ENCODE results near the gene ACTR10. TPM values are rescaled to one million over a fixed set of nuclear protein-coding genes. Genes with fewer than 3 reads are reported as not detected.
"Not testable (repeated sequence)": the region's sequence is repeated elsewhere in the genome, so short reads cannot be mapped to it uniquely, and the experiment has no call there.

ACTR10 gene
- total RNA-seq, 2 experiments from 2014 or later, result 45.3 to 47.0 TPM

GRCh38 chr14:58238252-58239243 is 38.6 kb downstream of the ACTR10 start:
- ChIA-PET POLR2A (interaction anchor here (1.1 kb wide), 1 partner anchor 39 kb away, joined by 3 read pairs; the partner anchor contains the start of gene ACTR10), CTCF (no interaction called here)
- Mint-ChIP-seq H3K36me3 (peaks cover 2% of the 10 kb centered on the region), H3K4me3 (no peak overlapping the region), H3K27me3 (no peaks in the 10 kb centered on the region), H3K27ac (no peak overlapping the region), H3K9me3 (no peaks in the 10 kb centered on the region), H3K4me1 (ENCODE audit: low read depth) (peaks cover 17% of the 10 kb centered on the region)
- intact Hi-C loops (cut with micrococcal nuclease), result loop anchor here (1.0 kb wide), 2 partner anchors 38 to 43 kb away; partner anchors contain the start of gene ACTR10
- DNase-seq, result peak; percentile 76

GRCh38 chr14:58239244-58240195 is 39.6 kb downstream of the ACTR10 start:
- H3K4me3 Mint-ChIP-seq, result no peak overlapping the region
- H3K9me3 Mint-ChIP-seq, result no peaks in the 10 kb centered on the region
- CTCF ChIA-PET, result interaction anchor here (0.5 to 1.5 kb wide), 3 partner anchors 18 to 157 kb away, joined by 3 to 4 read pairs (median 4); partner anchors contain the start of gene TOMM20L
- H3K27me3 Mint-ChIP-seq, result no peaks in the 10 kb centered on the region
- POLR2A ChIA-PET, result interaction anchor here (0.7 to 1.7 kb wide), 2 partner anchors 58 to 188 kb away, joined by 3 to 9 read pairs; partner anchors contain the start of genes ARID4A, KIAA0586 and TIMM9
- H3K4me1 Mint-ChIP-seq (ENCODE audit: low read depth), result peaks cover 23% of the 10 kb centered on the region
- DNase-seq, result peak; percentile 84
- H3K36me3 Mint-ChIP-seq, result peaks cover 2% of the 10 kb centered on the region
- intact Hi-C loops (cut with micrococcal nuclease), result loop anchor here (1.0 to 10.0 kb wide), 5 partner anchors 39 to 155 kb away; partner anchors contain the start of genes ACTR10, ARID4A, ARMH4 and TOMM20L
- H3K27ac Mint-ChIP-seq, result no peak overlapping the region

- Mint-ChIP-seq H3K36me3 (peaks cover 17% of the 10 kb centered on the region), H3K27me3 (no peaks in the 10 kb centered on the region), H3K4me1 (ENCODE audit: low read depth) (peaks cover 43% of the 10 kb centered on the region), H3K4me3 (peak overlapping the region; percentile 86), H3K27ac (peak overlapping the region; percentile 90), H3K9me3 (no peaks in the 10 kb centered on the region)
- POLR2A ChIA-PET, result interaction anchor here (0.6 to 1.8 kb wide), 7 partner anchors 30 to 945 kb away, joined by 3 to 31 read pairs (median 5); partner anchors contain the start of genes ACTR10, ARID4A, DAAM1 and KIAA0586
- intact Hi-C loops (cut with micrococcal nuclease), result loop anchor here (1.0 to 10.0 kb wide), 9 partner anchors 37 to 975 kb away; partner anchors contain the start of genes AP5M1, ARID4A, ARMH4 and DAAM1
- peak; percentile 27 for DNase-seq
- CTCF ChIA-PET, result interaction anchor here (1.2 to 1.3 kb wide), 3 partner anchors 54 to 183 kb away, joined by 3 to 4 read pairs (median 3); partner anchors contain the start of genes ARID4A, KIAA0586 and TIMM9
These were observed 44.0 kb downstream of the ACTR10 start for GRCh38 chr14:58243790-58244555.

DNA sequence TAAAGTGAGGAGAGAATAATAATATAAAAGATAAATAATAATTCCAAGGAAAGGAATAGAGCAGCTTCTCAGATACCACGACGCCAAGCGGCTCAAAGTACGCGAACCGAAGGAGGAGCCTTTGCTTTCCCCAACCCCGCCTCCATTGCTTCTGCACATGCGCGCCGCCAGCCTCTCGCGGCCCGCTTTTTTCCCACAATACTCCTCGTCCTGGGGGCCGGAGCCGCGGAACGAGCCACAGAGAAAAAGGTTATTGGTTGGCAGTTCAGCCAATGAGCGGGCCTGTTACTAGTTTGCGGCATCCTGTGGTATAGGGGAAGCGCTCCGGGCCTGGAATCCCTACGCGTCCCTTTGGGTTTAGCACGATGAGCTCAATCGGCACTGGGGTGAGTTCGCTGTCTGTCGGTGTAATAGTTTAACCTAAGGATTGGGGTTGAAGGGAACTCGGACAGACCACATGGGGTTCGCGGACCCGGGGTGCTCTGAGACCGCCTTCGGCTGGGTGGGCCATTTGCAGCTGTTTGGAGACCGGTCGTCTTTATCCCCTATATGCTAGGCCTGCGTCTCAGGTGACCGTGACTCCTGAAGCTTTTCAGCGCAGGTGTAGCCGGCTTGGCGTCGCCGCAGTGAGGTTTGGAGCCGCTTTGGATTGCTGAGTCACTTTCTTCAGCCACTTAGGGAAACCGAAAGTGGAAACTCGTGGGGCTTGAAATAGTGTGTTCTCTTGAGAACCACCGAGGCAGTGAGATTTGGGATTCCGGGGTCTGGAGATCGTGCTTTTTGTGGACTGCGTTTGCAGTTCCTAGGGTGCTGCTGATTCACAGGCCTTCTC is 44.8 kb downstream of the ACTR10 start, which contains the start of gene PSMA3:
Gene PSMA3 (plus strand): TSS at position 288 of the 832 bp plus-strand sequence. CDS start 78 bp downstream, at position 366.
- H3K27ac Mint-ChIP-seq, result peak within 1 kb of the TSS; percentile 90
- H3K27me3 Mint-ChIP-seq, result no peaks in the 10 kb centered on the region
- peaks cover 42% of the 10 kb centered on the region for H3K4me1 Mint-ChIP-seq (ENCODE audit: low read depth)
- peaks cover 16% of the 10 kb centered on the region for H3K36me3 Mint-ChIP-seq
- peak within 1 kb of the TSS; percentile 86 for H3K4me3 Mint-ChIP-seq
- H3K9me3 Mint-ChIP-seq, result no peaks in the 10 kb centered on the region
- ChIA-PET POLR2A (interaction anchor here (0.6 to 1.8 kb wide), 10 partner anchors 8 to 944 kb away, joined by 3 to 31 read pairs (median 4); partner anchors contain the start of genes ACTR10, ARID4A, DAAM1 and KIAA0586), CTCF (interaction anchor here (1.1 to 1.3 kb wide), 4 partner anchors 14 to 182 kb away, joined by 3 to 4 read pairs (median 3); partner anchors contain the start of genes ARID4A, KIAA0586 and TIMM9)
- intact Hi-C loops (cut with micrococcal nuclease), result loop anchor here (1.0 to 10.0 kb wide), 9 partner anchors 37 to 976 kb away; partner anchors contain the start of genes AP5M1, ARID4A, ARMH4 and DAAM1
- peak; percentile 99 for DNase-seq

DNA sequence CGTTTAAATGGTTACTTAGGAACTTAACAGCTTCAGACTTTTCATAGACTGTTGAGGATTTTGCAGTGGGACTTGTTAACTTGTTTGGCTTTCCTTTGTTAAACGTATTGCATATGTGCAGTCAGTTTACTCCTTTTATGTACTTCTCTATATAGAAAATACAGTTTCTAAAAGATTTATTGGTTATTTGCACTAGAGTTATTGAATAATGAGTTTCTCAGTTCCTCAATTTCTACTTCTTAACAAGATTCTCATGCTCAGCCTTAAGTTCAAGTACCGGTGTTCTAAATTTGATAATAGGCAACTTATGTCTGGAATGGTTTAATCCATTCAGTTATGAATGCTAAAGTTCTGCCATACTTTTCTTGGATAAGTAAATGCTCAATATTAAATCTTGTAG is 45.6 kb downstream of the ACTR10 start:
- Mint-ChIP-seq H3K36me3 (peaks cover 20% of the 10 kb centered on the region), H3K27me3 (no peaks in the 10 kb centered on the region), H3K4me3 (peak overlapping the region; percentile 86), H3K9me3 (no peaks in the 10 kb centered on the region), H3K27ac (peak overlapping the region; percentile 90), H3K4me1 (ENCODE audit: low read depth) (peaks cover 42% of the 10 kb centered on the region)
- intact Hi-C loops (cut with micrococcal nuclease), result loop anchor here (2.0 to 10.0 kb wide), 3 partner anchors 137 to 977 kb away; partner anchors contain the start of genes AP5M1, EXOC5 and TOMM20L
- DNase-seq, result no peak
- CTCF ChIA-PET, result interaction anchor here (1.1 to 1.3 kb wide), 4 partner anchors 13 to 181 kb away, joined by 3 to 5 read pairs (median 3); partner anchors contain the start of genes KIAA0586 and TIMM9
- POLR2A ChIA-PET, result interaction anchor here (0.6 to 1.8 kb wide), 5 partner anchors 18 to 182 kb away, joined by 3 to 31 read pairs (median 9); partner anchors contain the start of genes ACTR10, ARID4A, KIAA0586 and TIMM9

GRCh38 chr14:58249611-58250010 is 49.7 kb downstream of the ACTR10 start:
- Mint-ChIP-seq H3K27me3 (no peaks in the 10 kb centered on the region), H3K4me3 (no peak overlapping the region), H3K36me3 (peaks cover 37% of the 10 kb centered on the region), H3K4me1 (ENCODE audit: low read depth) (peaks cover 34% of the 10 kb centered on the region), H3K9me3 (no peaks in the 10 kb centered on the region), H3K27ac (no peak overlapping the region)
- intact Hi-C loops (cut with micrococcal nuclease), result loop anchor here (10.0 kb wide), 1 partner anchor 145 kb away; the partner anchor contains the start of gene TOMM20L
- CTCF ChIA-PET, result no interaction called here
- POLR2A ChIA-PET, result no interaction called here
- DNase-seq, result no peak

DNA sequence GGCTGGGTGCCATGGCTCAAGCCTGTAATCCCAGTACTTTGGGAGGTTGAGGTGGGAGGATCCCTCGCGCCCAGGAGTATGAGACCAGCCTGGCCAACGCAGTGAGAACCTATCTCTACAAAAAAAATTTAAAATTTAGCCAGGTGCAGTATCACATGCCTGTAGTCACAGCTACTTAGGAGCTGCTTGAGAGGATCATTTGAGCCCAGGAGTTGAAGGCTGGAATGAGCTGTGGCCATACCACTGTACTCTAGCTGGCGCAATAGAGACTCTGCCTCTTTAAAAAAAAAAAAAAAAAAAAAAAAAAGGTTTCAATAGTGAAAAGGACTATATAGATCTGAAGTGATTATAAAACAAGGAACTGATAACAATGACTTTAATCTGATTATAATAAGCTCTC is 58.2 kb downstream of the ACTR10 start:
- Mint-ChIP-seq H3K27ac (peak overlapping the region; percentile 23), H3K4me3 (no peak overlapping the region), H3K36me3 (peaks cover 28% of the 10 kb centered on the region), H3K9me3 (no peaks in the 10 kb centered on the region), H3K4me1 (ENCODE audit: low read depth) (peaks cover 5% of the 10 kb centered on the region), H3K27me3 (no peaks in the 10 kb centered on the region)
- no peak for DNase-seq
- ChIA-PET POLR2A (no interaction called here), CTCF (interaction anchor here (1.1 to 1.5 kb wide), 2 partner anchors 18 to 19 kb away, joined by 4 read pairs; no protein-coding TSS in a partner anchor)
- intact Hi-C loops (cut with micrococcal nuclease), result no loop called here

- DNase-seq; H3K27me3 Mint-ChIP-seq; CTCF ChIA-PET; H3K4me3 Mint-ChIP-seq; H3K4me1 Mint-ChIP-seq (ENCODE audit: low read depth); intact Hi-C loops (cut with micrococcal nuclease); H3K9me3 Mint-ChIP-seq: not testable (repeated sequence)
- peak overlapping the region; percentile 23 for H3K27ac Mint-ChIP-seq
- peaks cover 42% of the 10 kb centered on the region for H3K36me3 Mint-ChIP-seq
- POLR2A ChIA-PET, result interaction anchor here (1.8 kb wide), 1 partner anchor 13 kb away, joined by 5 read pairs; no protein-coding TSS in a partner anchor
These were observed 62.1 kb downstream of the ACTR10 start for GRCh38 chr14:58262005-58262404.

DNA sequence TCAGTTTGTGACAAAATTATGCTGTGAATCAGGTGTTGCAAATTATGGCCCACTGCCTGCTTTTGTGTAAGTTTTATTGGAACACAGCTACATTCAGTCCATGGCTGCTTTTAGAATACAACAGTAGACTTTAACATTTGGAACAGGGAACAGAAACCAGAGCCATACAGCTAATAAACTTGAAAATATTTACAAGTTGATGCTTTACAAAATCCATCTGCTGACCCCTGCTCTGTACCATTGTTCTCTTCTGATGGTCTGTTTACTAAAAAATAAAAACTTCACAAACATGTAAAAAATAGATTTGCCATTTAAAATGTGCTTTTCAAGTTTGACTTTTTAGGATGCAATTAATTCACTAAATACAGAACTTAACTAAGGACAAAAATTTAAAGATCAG is 65.5 kb downstream of the ACTR10 start:
- no peak overlapping the region for H3K4me3 Mint-ChIP-seq
- POLR2A ChIA-PET, result interaction anchor here (1.2 kb wide), 1 partner anchor 21 kb away, joined by 4 read pairs; the partner anchor contains the start of gene PSMA3
- intact Hi-C loops (cut with micrococcal nuclease), result no loop called here
- peaks cover 14% of the 10 kb centered on the region for H3K4me1 Mint-ChIP-seq (ENCODE audit: low read depth)
- H3K27me3 Mint-ChIP-seq, result no peaks in the 10 kb centered on the region
- DNase-seq, result no peak
- H3K9me3 Mint-ChIP-seq, result no peaks in the 10 kb centered on the region
- peaks cover 47% of the 10 kb centered on the region for H3K36me3 Mint-ChIP-seq
- no peak overlapping the region for H3K27ac Mint-ChIP-seq
- CTCF ChIA-PET, result no interaction called here

All from activated CD4-positive, alpha-beta memory T cell treated with anti-CD3 and anti-CD28 coated beads for 36 hours (primary cell).